Upper lobe of left lung (tissue), 6 donors: ENCODE data around the gene RNF31. TPM values are rescaled to one million over a fixed set of nuclear protein-coding genes. Genes with fewer than 3 reads are reported as not detected.

Source experiments
- ATAC-seq, 2 donors: fragments of 200-7000 bp; cut with Tn5 transposase; one replicate each; pipeline ENCODE4 v1.9.1; 2022; ENCODE audit warnings: mild to moderate bottlenecking in 2 of 2, moderate library complexity in 2 of 2; ENCODE audit not compliant: low FRiP score in 2 of 2
- DNase-seq, 2 donors: peaks; one replicate each; pipeline ENCODE4 v3.0.0-alpha.2; 2019 to 2020
- H3K27ac ChIP-seq, 4 donors: fragments of 200-600 bp; sonication (generic); one replicate each; pipeline ENCODE4 v1.5.1; 2016 to 2019
- H3K27me3 ChIP-seq, 4 donors: fragments of 200-600 bp; sonication (generic); one replicate each; pipeline ENCODE4 v1.5.1; 2017 to 2019
- H3K36me3 ChIP-seq, 4 donors: fragments of 200-600 bp; sonication (generic); one replicate each; pipeline ENCODE4 v1.5.1; 2016 to 2019
- H3K4me1 ChIP-seq, 4 donors: fragments of 200-600 bp; sonication (generic); one replicate each; pipeline ENCODE4 v1.5.1; 2018 to 2019
- H3K4me3 ChIP-seq, 4 donors: fragments of 200-600 bp; sonication (generic); one replicate each; pipeline ENCODE4 v1.5.1; 2017 to 2019; ENCODE audit warnings: mild to moderate bottlenecking in 2 of 4, moderate library complexity in 1 of 4
- H3K9me3 ChIP-seq, 4 donors: fragments of 200-600 bp; sonication (generic); one replicate each; pipeline ENCODE4 v1.5.1; 2018 to 2019
- EP300 ChIP-seq, 4 donors: sonication (generic); formaldehyde crosslinking; IDR thresholded peaks; one replicate each; pipeline ENCODE4 v1.5.1; 2017; ENCODE audit warnings: antibody characterized with exemption in 4 of 4, control low read depth in 2 of 4
- POLR2A ChIP-seq, 4 donors: fragments of 450-650 bp; IDR thresholded peaks; one replicate each; pipeline ENCODE4 v1.5.1; 2016 to 2017; ENCODE audit warnings: antibody characterized with exemption in 4 of 4, mild to moderate bottlenecking in 2 of 4
- POLR2AphosphoS5 ChIP-seq, 2 donors: sonication (generic); formaldehyde crosslinking; IDR thresholded peaks; one replicate each; pipeline ENCODE4 v1.5.1; 2017; ENCODE audit warnings: antibody characterized with exemption in 2 of 2
- WGBS, 2 donors: methylation state at CpG; one replicate each; pipeline ENCODE4 v1.1.5; 2017 to 2018; 5-methylcytosine and 5-hydroxymethylcytosine counted together
- total RNA-seq, 6 donors: library from RNA; depleted of rRNA in 4 of 6; stranded (reverse); fragments of >200 nt in 4 of 6; gene quantifications; one replicate each; pipeline versions ENCODE4 v1.1.0 to v1.2.1, GENCODE V29; 2016 to 2021
- TF ChIP-seq, protein P1 (sequence below), 6 experiments: fragments of 450-650 bp in 4 of 6; fragments of 200-600 bp in 2 of 6; sonication (generic) in 2 of 6; IDR thresholded peaks; one replicate each; pipeline ENCODE4 v1.5.1; 2016 to 2019; ENCODE audit warnings: antibody characterized with exemption in 6 of 6
- donor health status: DM: no; HTN: no; CAD: no; lungs with moderate emphysema.
- donor health status: DM: no; HTN: yes; CAD: no; lungs with severe emphysema.

The RNF31 gene
- total RNA-seq, 6 donors from 2014 or later, result 52.1 to 173 (median 63.9) TPM

DNA sequence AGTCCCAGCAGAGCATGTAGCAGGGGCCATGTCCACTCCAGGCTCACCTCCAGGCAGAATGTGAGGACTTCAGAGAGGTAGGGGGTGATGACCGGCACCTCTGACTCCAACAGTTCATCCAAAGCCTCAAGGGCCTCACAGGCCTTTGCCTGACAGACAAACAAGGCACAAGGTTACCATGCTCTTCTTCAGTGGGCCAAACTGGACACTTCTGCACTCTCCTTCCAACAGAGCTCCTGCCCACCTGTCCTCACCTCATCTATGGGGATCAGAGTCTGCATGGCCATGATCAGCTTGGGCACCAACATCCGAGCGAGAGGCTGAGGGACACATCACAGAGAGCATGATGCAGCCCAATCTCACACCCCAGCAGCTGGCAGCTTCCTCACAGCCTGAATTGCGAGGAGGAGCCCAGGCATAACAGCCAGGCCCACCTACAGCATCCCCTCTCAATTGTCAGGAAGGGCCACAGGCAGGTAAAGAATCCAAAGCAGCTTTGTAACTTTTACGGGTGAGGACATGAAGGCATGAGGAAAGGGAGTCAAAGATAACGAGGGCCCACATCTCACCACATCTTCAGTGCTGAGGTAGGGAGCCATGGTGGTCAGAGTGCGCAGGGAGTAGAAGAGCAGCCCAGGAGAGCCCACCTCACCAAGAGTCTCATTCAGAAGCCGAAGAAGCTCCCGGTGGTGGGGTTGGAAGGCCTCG is 39.7 kb downstream of the RNF31 start:
- Histone ChIP-seq H3K27me3 (no peaks in the 10 kb centered on the region), H3K4me3 (no peak overlapping the region), H3K36me3 (peaks cover 0 to 60% (median 44%) of the 10 kb centered on the region in 4 donors), H3K9me3 (no peaks in the 10 kb centered on the region), H3K4me1 (peaks cover 14 to 24% (median 18%) of the 10 kb centered on the region in 4 donors), H3K27ac (no peak overlapping the region)
- 92 to 93% methylated on average over 8 to 10 of the region's 10 CpGs for WGBS, 2 donors
- TF ChIP-seq POLR2A (IDR thresholded peaks at IDR 0.05) (no peak), POLR2AphosphoS5 (IDR thresholded peaks at IDR 0.05) (no peak), EP300 (IDR thresholded peaks at IDR 0.05) (no peak)
- TF ChIP-seq, protein P1, sequence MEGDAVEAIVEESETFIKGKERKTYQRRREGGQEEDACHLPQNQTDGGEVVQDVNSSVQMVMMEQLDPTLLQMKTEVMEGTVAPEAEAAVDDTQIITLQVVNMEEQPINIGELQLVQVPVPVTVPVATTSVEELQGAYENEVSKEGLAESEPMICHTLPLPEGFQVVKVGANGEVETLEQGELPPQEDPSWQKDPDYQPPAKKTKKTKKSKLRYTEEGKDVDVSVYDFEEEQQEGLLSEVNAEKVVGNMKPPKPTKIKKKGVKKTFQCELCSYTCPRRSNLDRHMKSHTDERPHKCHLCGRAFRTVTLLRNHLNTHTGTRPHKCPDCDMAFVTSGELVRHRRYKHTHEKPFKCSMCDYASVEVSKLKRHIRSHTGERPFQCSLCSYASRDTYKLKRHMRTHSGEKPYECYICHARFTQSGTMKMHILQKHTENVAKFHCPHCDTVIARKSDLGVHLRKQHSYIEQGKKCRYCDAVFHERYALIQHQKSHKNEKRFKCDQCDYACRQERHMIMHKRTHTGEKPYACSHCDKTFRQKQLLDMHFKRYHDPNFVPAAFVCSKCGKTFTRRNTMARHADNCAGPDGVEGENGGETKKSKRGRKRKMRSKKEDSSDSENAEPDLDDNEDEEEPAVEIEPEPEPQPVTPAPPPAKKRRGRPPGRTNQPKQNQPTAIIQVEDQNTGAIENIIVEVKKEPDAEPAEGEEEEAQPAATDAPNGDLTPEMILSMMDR (IDR thresholded peaks at IDR 0.05), result no peak
- ATAC-seq, result no peak
- no peak for DNase-seq

DNA sequence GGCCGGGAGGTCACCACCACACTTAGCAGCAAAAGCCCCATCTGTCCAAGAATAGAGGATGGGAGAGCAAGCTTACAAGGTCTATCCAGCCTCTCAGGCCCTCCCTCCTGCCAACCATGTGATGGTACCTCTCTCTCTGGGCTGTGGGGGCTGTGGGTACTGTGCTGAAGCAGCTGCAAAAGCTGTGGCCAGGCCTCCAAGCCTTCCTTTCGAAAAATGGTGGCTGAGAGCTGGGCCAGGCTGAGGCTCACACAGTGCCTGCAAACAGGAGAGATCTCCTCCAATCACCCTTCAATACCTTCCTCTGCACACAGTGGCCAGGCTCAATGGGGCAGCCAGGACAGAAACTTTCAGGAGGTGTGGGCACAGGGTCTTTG is 40.2 kb downstream of the RNF31 start:
- H3K36me3 ChIP-seq, result peaks cover 0 to 60% (median 43%) of the 10 kb centered on the region in 4 donors
- H3K27ac ChIP-seq, result peak overlapping the region in 2 of 4 donors; percentile 67 to 78
- ATAC-seq (no peak), DNase-seq (no peak)
- H3K27me3 ChIP-seq, result no peaks in the 10 kb centered on the region
- H3K9me3 ChIP-seq, result no peaks in the 10 kb centered on the region
- 92 to 94% methylated on average over 2 of the region's 2 CpGs for WGBS, 2 donors
- H3K4me1 ChIP-seq, result peaks cover 14 to 24% (median 18%) of the 10 kb centered on the region in 4 donors
- peak overlapping the region in 1 of 4 donors; percentile 90 for H3K4me3 ChIP-seq
- TF ChIP-seq EP300 (IDR thresholded peaks at IDR 0.05) (no peak), POLR2A (IDR thresholded peaks at IDR 0.05) (no peak), POLR2AphosphoS5 (IDR thresholded peaks at IDR 0.05) (no peak)
- TF ChIP-seq, protein P1 (IDR thresholded peaks at IDR 0.05), result no peak

DNA sequence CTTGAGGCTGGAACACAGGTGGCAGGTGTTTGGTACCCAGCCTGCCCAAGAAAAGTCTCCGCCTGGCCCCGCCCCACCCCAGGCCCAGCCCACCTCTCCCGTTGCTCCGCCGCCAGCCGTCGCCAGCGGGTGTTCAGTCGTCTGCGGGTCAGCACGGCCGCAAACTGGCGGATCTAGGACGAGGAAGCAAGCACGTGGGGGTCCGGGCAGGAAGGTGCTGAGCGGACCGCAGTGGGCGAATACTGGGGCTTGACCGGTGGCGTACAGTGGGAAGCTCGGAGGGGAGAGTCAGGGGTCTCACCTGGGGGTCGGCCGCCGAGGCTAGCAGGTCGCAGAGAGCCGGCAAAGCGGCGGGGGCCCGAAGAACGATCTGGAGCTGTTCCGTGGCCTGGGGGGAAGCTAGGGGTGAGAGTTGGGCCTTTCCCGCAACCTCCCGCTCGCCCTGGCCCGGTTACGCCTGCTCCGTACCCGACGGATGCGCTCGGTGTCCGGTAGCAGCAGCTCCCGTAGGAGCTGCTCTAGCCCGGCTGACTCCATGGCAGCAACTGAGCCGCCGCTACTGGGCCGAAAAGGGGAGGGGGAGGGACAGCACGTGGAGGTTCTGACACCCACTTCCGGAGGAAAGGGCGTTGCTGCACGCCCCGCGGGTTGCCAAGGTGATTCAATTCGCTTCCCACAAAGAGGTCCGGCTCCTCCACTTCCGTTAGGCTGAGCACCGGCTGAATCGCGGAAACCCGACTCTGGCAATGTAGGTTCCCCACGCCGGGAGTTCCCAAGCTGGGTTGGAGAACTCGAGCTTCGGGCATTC is 41.2 kb downstream of the RNF31 start, which contains the start of gene IPO4:
Gene IPO4 (minus strand): TSS at position 566 of the 808 bp plus-strand sequence. CDS start 29 bp downstream, at position 537.
- ATAC-seq, result peak; percentile 95 to 97
- peak within 1 kb of the TSS; percentile 67 to 78 (median 72) for H3K27ac ChIP-seq
- H3K9me3 ChIP-seq, result no peaks in the 10 kb centered on the region
- peaks cover 14 to 24% (median 18%) of the 10 kb centered on the region in 4 donors for H3K4me1 ChIP-seq
- H3K27me3 ChIP-seq, result no peaks in the 10 kb centered on the region
- peak; percentile 81 to 86 for TF ChIP-seq POLR2AphosphoS5 (IDR thresholded peaks at IDR 0.05)
- TF ChIP-seq, protein P1 (IDR thresholded peaks at IDR 0.05), result no peak
- peak in 3 of 4 donors; percentile 24 to 66 (median 66) for TF ChIP-seq POLR2A (IDR thresholded peaks at IDR 0.05)
- TF ChIP-seq EP300 (IDR thresholded peaks at IDR 0.05), result no peak
- DNase-seq, result peak; percentile 93 to 97
- WGBS, 2 donors, result 0% methylated on average over 12 to 57 of the region's 65 CpGs
- peak within 1 kb of the TSS; percentile 65 to 90 (median 78) for H3K4me3 ChIP-seq
- peaks cover 0 to 59% (median 41%) of the 10 kb centered on the region in 4 donors for H3K36me3 ChIP-seq

DNA sequence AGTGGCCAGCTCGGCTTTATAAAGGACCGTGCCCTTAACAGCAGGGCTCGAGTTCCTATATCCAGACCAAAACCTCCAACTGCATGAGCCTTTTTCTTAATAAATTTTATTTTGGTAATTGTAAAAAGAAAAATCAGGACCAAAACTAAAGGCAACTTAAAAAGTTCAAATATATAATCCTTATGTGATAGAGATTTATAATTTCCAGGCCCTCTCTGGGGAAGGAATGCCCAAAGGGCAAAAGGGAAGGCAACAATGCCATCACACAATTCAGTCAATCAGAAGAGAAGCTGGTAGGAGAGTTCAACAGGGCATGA is 41.7 kb downstream of the RNF31 start:
- ATAC-seq (no peak), DNase-seq (no peak)
- Histone ChIP-seq H3K27ac (peak overlapping the region in 3 of 4 donors; percentile 67 to 78 (median 67)), H3K9me3 (no peaks in the 10 kb centered on the region), H3K27me3 (no peaks in the 10 kb centered on the region), H3K4me1 (peaks cover 15 to 25% (median 20%) of the 10 kb centered on the region in 4 donors), H3K36me3 (peaks cover 0 to 53% (median 36%) of the 10 kb centered on the region in 4 donors), H3K4me3 (peak overlapping the region in 3 of 4 donors; percentile 65 to 90 (median 88))
- no peak for TF ChIP-seq POLR2A (IDR thresholded peaks at IDR 0.05)
- TF ChIP-seq, protein P1 (IDR thresholded peaks at IDR 0.05), result no peak
- TF ChIP-seq EP300 (IDR thresholded peaks at IDR 0.05), result no peak
- 0 to 2% methylated on average over 3 of the region's 3 CpGs for WGBS, 2 donors
